K562 (cell line): Measurements from ENCODE around the gene DOLPP1. TPM values are rescaled to one million over a fixed set of nuclear protein-coding genes. Genes with fewer than 3 reads are reported as not detected.
A peak's percentile ranks its signal among the peaks of the same experiment; 100 is the strongest.

Experiments
- CEBPB ChIP-seq: fragments of 450-650 bp; IDR thresholded peaks from 2 replicates; pipeline ENCODE4 v1.6.1; 2016; ENCODE audit warnings: missing genetic modification characterization, missing compliant biosample characterization
- DACH1 ChIP-seq: fragments of 450-650 bp; IDR thresholded peaks from 2 replicates; pipeline ENCODE4 v1.6.1; 2018; ENCODE audit not compliant: partially characterized antibody
- DLX4 ChIP-seq: fragments of 250-450 bp; sonication (Bioruptor Pico); IDR thresholded peaks from 2 replicates; pipeline ENCODE4 v1.6.1; 2021; ENCODE audit warnings: mild to moderate bottlenecking
- FOXK1 ChIP-seq: sonication (generic); formaldehyde crosslinking; IDR thresholded peaks from 2 replicates; pipeline ENCODE4 v1.8.0; 2022; ENCODE audit warnings: missing genetic modification reagents, mild to moderate bottlenecking, borderline replicate concordance
- RFX7 ChIP-seq: fragments of 250-450 bp; sonication (Bioruptor Pico); IDR thresholded peaks from 2 replicates; pipeline ENCODE4 v1.5.1; 2021; ENCODE audit warnings: mild to moderate bottlenecking
- RNF2 ChIP-seq: sonication (generic); IDR thresholded peaks from 2 replicates; pipeline ENCODE4 v1.6.1; 2016
- SRSF1 ChIP-seq: fragments of 200-400 bp; formaldehyde crosslinking; IDR thresholded peaks from 2 replicates; pipeline ENCODE4 v1.6.1; 2017; ENCODE audit warnings: mild to moderate bottlenecking, low read depth, low read length, moderate library complexity
- WHSC1 ChIP-seq: IDR thresholded peaks from one replicate; pipeline ENCODE4 v1.6.1; 2012; ENCODE audit warnings: low read length, control low read depth, inconsistent platforms
- ZBTB7A ChIP-seq: IDR thresholded peaks from 2 replicates; pipeline ENCODE4 v1.6.1; 2011; ENCODE audit warnings: low read depth, mild to moderate bottlenecking, low read length, moderate library complexity, borderline replicate concordance; ENCODE audit not compliant: control insufficient read depth
- ZKSCAN3 ChIP-seq: fragments of 250-450 bp; sonication (Bioruptor Pico); IDR thresholded peaks from 2 replicates; pipeline ENCODE4 v1.4.0; 2020
- ZNF174 ChIP-seq: fragments of 250-450 bp; sonication (Bioruptor Pico); IDR thresholded peaks from 2 replicates; pipeline ENCODE4 v1.4.0; 2020; ENCODE audit warnings: mild to moderate bottlenecking
- ZZZ3 ChIP-seq: fragments of 450-650 bp; IDR thresholded peaks from 2 replicates; pipeline ENCODE4 v1.6.1; 2016; ENCODE audit warnings: antibody characterized with exemption, mild to moderate bottlenecking, moderate library complexity
- polyA plus RNA-seq, 8 experiments: library from polyadenylated mRNA; depleted of rRNA in 4 of 8; stranded (reverse) in 5 of 8; unstranded in 3 of 8; fragments of >200 nt; fragmentation: Nextera tagmentation in 2 of 8; fragmentation: Illumina TruSeq in 1 of 8; extraction: Ambion mirVana in 2 of 8; extraction: Trizol in 1 of 8; gene quantifications; 2 replicates each; pipeline versions ENCODE4 v1.2.1 to v1.2.3, GENCODE V29; 2011 to 2014; ENCODE audit warnings: inconsistent platforms in 1 of 8, missing spikeins in 1 of 8
- total RNA-seq, 7 experiments: library from RNA; depleted of rRNA in 6 of 7; stranded (reverse); fragments of >200 nt in 6 of 7; fragmentation: Illumina TruSeq in 2 of 7; extraction: Trizol in 2 of 7; gene quantifications; 2 replicates each; pipeline versions ENCODE4 v1.2.1 to v1.2.3, GENCODE V29; 2011 to 2021; ENCODE audit warnings: low replicate concordance in 1 of 7
- TF ChIP-seq, protein P1 (sequence below): fragments of 200-600 bp; sonication (generic); IDR thresholded peaks from one replicate; pipeline ENCODE4 v1.6.1; 2012; ENCODE audit warnings: mild to moderate bottlenecking, low read depth, low read length, inconsistent platforms
- TF ChIP-seq, protein P2 (sequence below): fragments of 450-650 bp; IDR thresholded peaks from 2 replicates; pipeline ENCODE4 v1.6.1; 2014; ENCODE audit warnings: low read depth, mild to moderate bottlenecking, moderate library complexity, borderline replicate concordance
- TF ChIP-seq, protein P3 (sequence below): fragments of 450-650 bp; formaldehyde crosslinking; IDR thresholded peaks from 2 replicates; pipeline ENCODE4 v1.4.0; 2020; ENCODE audit warnings: mild to moderate bottlenecking, moderate library complexity

The DOLPP1 gene
- total and polyA plus RNA-seq, 9 of the 15 experiments (the other 6 are each of a cell fraction or from before 2014, with no cell fraction given): 3.0 to 39.8 (median 30.5) TPM

DNA sequence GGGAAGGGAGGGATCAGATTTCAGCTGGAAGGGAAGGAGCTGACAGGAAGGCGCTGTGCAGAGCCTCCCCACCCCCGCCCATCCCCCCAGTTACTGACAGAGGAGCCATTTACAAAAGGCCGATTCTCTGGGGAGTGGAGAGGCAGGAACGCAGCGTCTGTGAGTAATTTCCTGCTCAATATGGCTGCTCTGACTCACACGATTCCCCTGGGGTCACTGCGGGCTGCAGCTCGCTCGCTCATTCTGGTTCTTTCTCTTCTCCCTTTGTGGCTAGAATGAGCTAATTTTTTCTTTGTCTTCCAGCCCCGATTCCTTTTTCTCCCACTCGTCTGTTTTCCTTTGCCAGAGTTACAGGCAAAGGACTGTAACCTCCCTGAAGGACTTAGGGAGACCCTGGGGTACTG is 59.1 kb downstream of the DOLPP1 start (continued):
- TF ChIP-seq, protein P1, sequence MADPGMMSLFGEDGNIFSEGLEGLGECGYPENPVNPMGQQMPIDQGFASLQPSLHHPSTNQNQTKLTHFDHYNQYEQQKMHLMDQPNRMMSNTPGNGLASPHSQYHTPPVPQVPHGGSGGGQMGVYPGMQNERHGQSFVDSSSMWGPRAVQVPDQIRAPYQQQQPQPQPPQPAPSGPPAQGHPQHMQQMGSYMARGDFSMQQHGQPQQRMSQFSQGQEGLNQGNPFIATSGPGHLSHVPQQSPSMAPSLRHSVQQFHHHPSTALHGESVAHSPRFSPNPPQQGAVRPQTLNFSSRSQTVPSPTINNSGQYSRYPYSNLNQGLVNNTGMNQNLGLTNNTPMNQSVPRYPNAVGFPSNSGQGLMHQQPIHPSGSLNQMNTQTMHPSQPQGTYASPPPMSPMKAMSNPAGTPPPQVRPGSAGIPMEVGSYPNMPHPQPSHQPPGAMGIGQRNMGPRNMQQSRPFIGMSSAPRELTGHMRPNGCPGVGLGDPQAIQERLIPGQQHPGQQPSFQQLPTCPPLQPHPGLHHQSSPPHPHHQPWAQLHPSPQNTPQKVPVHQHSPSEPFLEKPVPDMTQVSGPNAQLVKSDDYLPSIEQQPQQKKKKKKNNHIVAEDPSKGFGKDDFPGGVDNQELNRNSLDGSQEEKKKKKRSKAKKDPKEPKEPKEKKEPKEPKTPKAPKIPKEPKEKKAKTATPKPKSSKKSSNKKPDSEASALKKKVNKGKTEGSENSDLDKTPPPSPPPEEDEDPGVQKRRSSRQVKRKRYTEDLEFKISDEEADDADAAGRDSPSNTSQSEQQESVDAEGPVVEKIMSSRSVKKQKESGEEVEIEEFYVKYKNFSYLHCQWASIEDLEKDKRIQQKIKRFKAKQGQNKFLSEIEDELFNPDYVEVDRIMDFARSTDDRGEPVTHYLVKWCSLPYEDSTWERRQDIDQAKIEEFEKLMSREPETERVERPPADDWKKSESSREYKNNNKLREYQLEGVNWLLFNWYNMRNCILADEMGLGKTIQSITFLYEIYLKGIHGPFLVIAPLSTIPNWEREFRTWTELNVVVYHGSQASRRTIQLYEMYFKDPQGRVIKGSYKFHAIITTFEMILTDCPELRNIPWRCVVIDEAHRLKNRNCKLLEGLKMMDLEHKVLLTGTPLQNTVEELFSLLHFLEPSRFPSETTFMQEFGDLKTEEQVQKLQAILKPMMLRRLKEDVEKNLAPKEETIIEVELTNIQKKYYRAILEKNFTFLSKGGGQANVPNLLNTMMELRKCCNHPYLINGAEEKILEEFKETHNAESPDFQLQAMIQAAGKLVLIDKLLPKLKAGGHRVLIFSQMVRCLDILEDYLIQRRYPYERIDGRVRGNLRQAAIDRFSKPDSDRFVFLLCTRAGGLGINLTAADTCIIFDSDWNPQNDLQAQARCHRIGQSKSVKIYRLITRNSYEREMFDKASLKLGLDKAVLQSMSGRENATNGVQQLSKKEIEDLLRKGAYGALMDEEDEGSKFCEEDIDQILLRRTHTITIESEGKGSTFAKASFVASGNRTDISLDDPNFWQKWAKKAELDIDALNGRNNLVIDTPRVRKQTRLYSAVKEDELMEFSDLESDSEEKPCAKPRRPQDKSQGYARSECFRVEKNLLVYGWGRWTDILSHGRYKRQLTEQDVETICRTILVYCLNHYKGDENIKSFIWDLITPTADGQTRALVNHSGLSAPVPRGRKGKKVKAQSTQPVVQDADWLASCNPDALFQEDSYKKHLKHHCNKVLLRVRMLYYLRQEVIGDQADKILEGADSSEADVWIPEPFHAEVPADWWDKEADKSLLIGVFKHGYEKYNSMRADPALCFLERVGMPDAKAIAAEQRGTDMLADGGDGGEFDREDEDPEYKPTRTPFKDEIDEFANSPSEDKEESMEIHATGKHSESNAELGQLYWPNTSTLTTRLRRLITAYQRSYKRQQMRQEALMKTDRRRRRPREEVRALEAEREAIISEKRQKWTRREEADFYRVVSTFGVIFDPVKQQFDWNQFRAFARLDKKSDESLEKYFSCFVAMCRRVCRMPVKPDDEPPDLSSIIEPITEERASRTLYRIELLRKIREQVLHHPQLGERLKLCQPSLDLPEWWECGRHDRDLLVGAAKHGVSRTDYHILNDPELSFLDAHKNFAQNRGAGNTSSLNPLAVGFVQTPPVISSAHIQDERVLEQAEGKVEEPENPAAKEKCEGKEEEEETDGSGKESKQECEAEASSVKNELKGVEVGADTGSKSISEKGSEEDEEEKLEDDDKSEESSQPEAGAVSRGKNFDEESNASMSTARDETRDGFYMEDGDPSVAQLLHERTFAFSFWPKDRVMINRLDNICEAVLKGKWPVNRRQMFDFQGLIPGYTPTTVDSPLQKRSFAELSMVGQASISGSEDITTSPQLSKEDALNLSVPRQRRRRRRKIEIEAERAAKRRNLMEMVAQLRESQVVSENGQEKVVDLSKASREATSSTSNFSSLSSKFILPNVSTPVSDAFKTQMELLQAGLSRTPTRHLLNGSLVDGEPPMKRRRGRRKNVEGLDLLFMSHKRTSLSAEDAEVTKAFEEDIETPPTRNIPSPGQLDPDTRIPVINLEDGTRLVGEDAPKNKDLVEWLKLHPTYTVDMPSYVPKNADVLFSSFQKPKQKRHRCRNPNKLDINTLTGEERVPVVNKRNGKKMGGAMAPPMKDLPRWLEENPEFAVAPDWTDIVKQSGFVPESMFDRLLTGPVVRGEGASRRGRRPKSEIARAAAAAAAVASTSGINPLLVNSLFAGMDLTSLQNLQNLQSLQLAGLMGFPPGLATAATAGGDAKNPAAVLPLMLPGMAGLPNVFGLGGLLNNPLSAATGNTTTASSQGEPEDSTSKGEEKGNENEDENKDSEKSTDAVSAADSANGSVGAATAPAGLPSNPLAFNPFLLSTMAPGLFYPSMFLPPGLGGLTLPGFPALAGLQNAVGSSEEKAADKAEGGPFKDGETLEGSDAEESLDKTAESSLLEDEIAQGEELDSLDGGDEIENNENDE: no peak
- no peak for TF ChIP-seq ZNF174 (CRISPR knock-in tag)
- 0 out of 2 replicates have a peak, but pooled peaks have one; percentile 38 for TF ChIP-seq ZBTB7A
- TF ChIP-seq ZZZ3: no peak
- TF ChIP-seq DLX4 (CRISPR knock-in tag): no peak
- TF ChIP-seq SRSF1: no peak
- no peak for TF ChIP-seq CEBPB (tag)
- TF ChIP-seq WHSC1: no peak
- TF ChIP-seq, protein P2, sequence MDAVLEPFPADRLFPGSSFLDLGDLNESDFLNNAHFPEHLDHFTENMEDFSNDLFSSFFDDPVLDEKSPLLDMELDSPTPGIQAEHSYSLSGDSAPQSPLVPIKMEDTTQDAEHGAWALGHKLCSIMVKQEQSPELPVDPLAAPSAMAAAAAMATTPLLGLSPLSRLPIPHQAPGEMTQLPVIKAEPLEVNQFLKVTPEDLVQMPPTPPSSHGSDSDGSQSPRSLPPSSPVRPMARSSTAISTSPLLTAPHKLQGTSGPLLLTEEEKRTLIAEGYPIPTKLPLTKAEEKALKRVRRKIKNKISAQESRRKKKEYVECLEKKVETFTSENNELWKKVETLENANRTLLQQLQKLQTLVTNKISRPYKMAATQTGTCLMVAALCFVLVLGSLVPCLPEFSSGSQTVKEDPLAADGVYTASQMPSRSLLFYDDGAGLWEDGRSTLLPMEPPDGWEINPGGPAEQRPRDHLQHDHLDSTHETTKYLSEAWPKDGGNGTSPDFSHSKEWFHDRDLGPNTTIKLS: no peak
- no peak for TF ChIP-seq FOXK1
- TF ChIP-seq, protein P3, sequence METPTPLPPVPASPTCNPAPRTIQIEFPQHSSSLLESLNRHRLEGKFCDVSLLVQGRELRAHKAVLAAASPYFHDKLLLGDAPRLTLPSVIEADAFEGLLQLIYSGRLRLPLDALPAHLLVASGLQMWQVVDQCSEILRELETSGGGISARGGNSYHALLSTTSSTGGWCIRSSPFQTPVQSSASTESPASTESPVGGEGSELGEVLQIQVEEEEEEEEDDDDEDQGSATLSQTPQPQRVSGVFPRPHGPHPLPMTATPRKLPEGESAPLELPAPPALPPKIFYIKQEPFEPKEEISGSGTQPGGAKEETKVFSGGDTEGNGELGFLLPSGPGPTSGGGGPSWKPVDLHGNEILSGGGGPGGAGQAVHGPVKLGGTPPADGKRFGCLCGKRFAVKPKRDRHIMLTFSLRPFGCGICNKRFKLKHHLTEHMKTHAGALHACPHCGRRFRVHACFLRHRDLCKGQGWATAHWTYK (CRISPR knock-in tag): no peak
- TF ChIP-seq DACH1: no peak
- TF ChIP-seq RFX7 (CRISPR knock-in tag): no peak
- TF ChIP-seq ZKSCAN3 (CRISPR knock-in tag): no peak
- 0 out of 2 replicates have a peak, but pooled peaks have one; percentile 28 for TF ChIP-seq RNF2
